HCT116 (cell line): ENCODE measurements around the gene EIF2AK2. TPM values are rescaled to one million over a fixed set of nuclear protein-coding genes. Genes with fewer than 3 reads are reported as not detected.

ENCODE experiments used
- ATAC-seq: fragments of 200-7000 bp; cut with Tn5 transposase; 2 replicates; pipeline ENCODE4 v1.9.1; 2020; ENCODE audit warnings: mild to moderate bottlenecking, moderate library complexity
- BruUV-seq: library from RNA; stranded (reverse); fragments of 400-500 nt; replicated peaks from 2 replicates; lab custom pipeline; 2021; lab: Mats Ljungman, UMichigan
- CTCF ChIA-PET: fragments of 300-600 bp; sonication (Branson Sonifier 250); formaldehyde crosslinking; loops from one replicate; lab custom pipeline; 2021; ENCODE audit warnings: antibody characterized with exemption; lab: Charles Lee
- POLR2A ChIA-PET: fragments of 300-600, 350-600 bp; sonication (Branson Sonifier 250); formaldehyde crosslinking; loops from one replicate; lab custom pipeline; 2021; ENCODE audit warnings: antibody characterized with exemption; lab: Charles Lee
- RAD21 ChIA-PET, 2 experiments: fragments of 300-600 bp; sonication (Branson Sonifier 250); formaldehyde crosslinking; loops; one replicate each; lab custom pipeline; 2023; ENCODE audit warnings: low total read pairs in 2 of 2; ENCODE audit not compliant: uncharacterized antibody in 2 of 2, unreplicated experiment in 2 of 2, low non-redundant PET in 1 of 2; lab: Charles Lee
- DNase-seq: peaks from one replicate; pipeline ENCODE4 v3.0.0-alpha.2; 2010; ENCODE audit warnings: low read depth, low spot score
- H2AFZ ChIP-seq: fragments of 200-600 bp; shearing (Covaris generic), sonication (generic); 2 replicates; pipeline ENCODE4 v1.6.1; 2017; ENCODE audit warnings: low read depth, mixed run types, mixed read lengths, antibody characterized with exemption, low read length; ENCODE audit not compliant: poor library complexity, severe bottlenecking
- H3K27ac ChIP-seq: 2 replicates; pipeline ENCODE4 v1.5.1; 2012; ENCODE audit warnings: low read depth, low read length
- H3K27me3 ChIP-seq: fragments of 200-600 bp; sonication (generic); 2 replicates; pipeline ENCODE4 v1.6.1; 2016; ENCODE audit warnings: mixed run types, low read length, mixed read lengths; ENCODE audit not compliant: insufficient read depth
- H3K36me3 ChIP-seq, 2 experiments: fragments of 200-500 bp in 1 of 2; fragments of 200-600 bp in 1 of 2; sonication (Bioruptor generic) in 1 of 2; sonication (generic) in 1 of 2; 2 replicates each; pipeline versions ENCODE4 v1.5.1 to v1.6.1; 2014 to 2016; ENCODE audit warnings: low read length in 2 of 2, inconsistent platforms in 1 of 2, mixed read lengths in 1 of 2, mixed run types in 1 of 2; ENCODE audit not compliant: insufficient read depth in 2 of 2, control insufficient read depth in 1 of 2
- H3K4me1 ChIP-seq, 2 experiments: fragments of 200-600 bp in 1 of 2; sonication (generic) in 1 of 2; 2 replicates each; pipeline versions ENCODE4 v1.5.1 to v1.6.1; 2012 to 2017; ENCODE audit warnings: low read length in 2 of 2, inconsistent platforms in 1 of 2, mild to moderate bottlenecking in 1 of 2, mixed read lengths in 1 of 2, mixed run types in 1 of 2, moderate library complexity in 1 of 2; ENCODE audit not compliant: insufficient read depth in 2 of 2, control insufficient read depth in 1 of 2
- H3K4me2 ChIP-seq: fragments of 200-600 bp; sonication (generic); 2 replicates; pipeline ENCODE4 v1.6.1; 2017; ENCODE audit warnings: mixed run types, low read length, mixed read lengths
- H3K4me3 ChIP-seq, 2 experiments: fragments of 200-600 bp in 1 of 2; sonication (generic) in 1 of 2; replicated peaks in 1 of 2; 2 replicates each; pipeline ENCODE4 v1.5.1; 2011 to 2016; ENCODE audit warnings: low read length in 2 of 2, control low read depth in 1 of 2, low read depth in 1 of 2, mild to moderate bottlenecking in 1 of 2, mixed read lengths in 1 of 2, mixed run types in 1 of 2
- H3K79me2 ChIP-seq: fragments of 200-600 bp; sonication (generic); 2 replicates; pipeline ENCODE4 v1.6.1; 2017; ENCODE audit warnings: mild to moderate bottlenecking, mixed run types, low read length, moderate library complexity, mixed read lengths; ENCODE audit not compliant: insufficient read depth
- H3K9ac ChIP-seq: fragments of 200-600 bp; sonication (generic); 2 replicates; pipeline ENCODE4 v1.6.1; 2016; ENCODE audit warnings: low read length, mixed read lengths
- H3K9me2 ChIP-seq: fragments of 200-600 bp; sonication (generic), shearing (Covaris generic); 2 replicates; pipeline ENCODE4 v1.6.1; 2017; ENCODE audit warnings: mixed run types, mild to moderate bottlenecking, moderate library complexity; ENCODE audit not compliant: insufficient read depth
- H3K9me3 ChIP-seq, 2 experiments: fragments of 200-500 bp in 1 of 2; fragments of 200-600 bp in 1 of 2; sonication (Bioruptor generic) in 1 of 2; sonication (generic) in 1 of 2; 2 replicates each; pipeline ENCODE4 v1.6.1; 2014 to 2017; ENCODE audit warnings: low read length in 2 of 2, mixed read lengths in 2 of 2, inconsistent platforms in 1 of 2, low read depth in 1 of 2, mild to moderate bottlenecking in 1 of 2, mixed run types in 1 of 2, moderate library complexity in 1 of 2; ENCODE audit not compliant: control insufficient read depth in 1 of 2, insufficient read depth in 1 of 2
- H4K20me1 ChIP-seq: fragments of 200-600 bp; sonication (generic), shearing (Covaris generic); 2 replicates; pipeline ENCODE4 v1.6.1; 2017; ENCODE audit warnings: mixed run types, mild to moderate bottlenecking, moderate library complexity; ENCODE audit not compliant: insufficient read depth
- ATF3 ChIP-seq: IDR thresholded peaks from 2 replicates; pipeline ENCODE4 v1.6.1; 2012
- CEBPB ChIP-seq: IDR thresholded peaks from 2 replicates; pipeline ENCODE4 v1.6.1; 2012; ENCODE audit warnings: low read depth
- CTCF ChIP-seq, 3 experiments: fragments of 200-600 bp in 1 of 3; sonication (generic) in 1 of 3; IDR thresholded peaks in 2 of 3; conservative IDR thresholded peaks in 1 of 3; 2 replicates each; pipeline ENCODE4 v1.5.1; 2012 to 2017; ENCODE audit warnings: low read depth in 2 of 3, low read length in 2 of 3, antibody characterized with exemption in 1 of 3, borderline replicate concordance in 1 of 3, control low read depth in 1 of 3, mild to moderate bottlenecking in 1 of 3, mixed read lengths in 1 of 3, mixed run types in 1 of 3, moderate library complexity in 1 of 3; ENCODE audit not compliant: insufficient read depth in 1 of 3
- EGR1 ChIP-seq: IDR thresholded peaks from 2 replicates; pipeline ENCODE4 v1.6.1; 2012; ENCODE audit warnings: low read depth
- EZH2phosphoT487 ChIP-seq: fragments of 200-600 bp; IDR thresholded peaks from 2 replicates; pipeline ENCODE4 v1.6.1; 2018; ENCODE audit warnings: antibody characterized with exemption, borderline replicate concordance
- JUND ChIP-seq: IDR thresholded peaks from 2 replicates; pipeline ENCODE4 v1.6.1; 2012
- MAX ChIP-seq: IDR thresholded peaks from 2 replicates; pipeline ENCODE4 v1.6.1; 2012
- POLR2AphosphoS5 ChIP-seq: IDR thresholded peaks from 2 replicates; pipeline ENCODE4 v1.6.1; 2011; ENCODE audit warnings: mild to moderate bottlenecking, low read depth, low read length, moderate library complexity
- RAD21 ChIP-seq: IDR thresholded peaks from 2 replicates; pipeline ENCODE4 v1.6.1; 2012; ENCODE audit warnings: low read depth, mild to moderate bottlenecking
- REST ChIP-seq: IDR thresholded peaks from 2 replicates; pipeline ENCODE4 v1.6.1; 2012; ENCODE audit warnings: low read depth
- SIN3A ChIP-seq: IDR thresholded peaks from 2 replicates; pipeline ENCODE4 v1.6.1; 2012; ENCODE audit warnings: low read depth
- SP1 ChIP-seq: IDR thresholded peaks from 2 replicates; pipeline ENCODE4 v1.6.1; 2012; ENCODE audit warnings: low read depth
- SRF ChIP-seq: IDR thresholded peaks from 2 replicates; pipeline ENCODE4 v1.6.1; 2012; ENCODE audit warnings: low read depth
- ZFX ChIP-seq: fragments of 450-650 bp; IDR thresholded peaks from 2 replicates; pipeline ENCODE4 v1.6.1; 2017
- ZNF274 ChIP-seq: fragments of 200-500 bp; sonication (Bioruptor generic); IDR thresholded peaks from 2 replicates; pipeline ENCODE4 v1.6.1; 2014; ENCODE audit warnings: mild to moderate bottlenecking, low read depth, low read length, inconsistent platforms
- intact Hi-C: fragments of 100-400 bp; cut with micrococcal nuclease; formaldehyde crosslinking; loops from 2 replicates; pipeline ENCODE4 v1.10.0; 2022
- total RNA-seq: library from RNA; stranded (reverse); gene quantifications from one replicate; pipeline ENCODE4 v1.2.1, GENCODE V29; 2021; ENCODE audit not compliant: unreplicated experiment

EIF2AK2 gene
- total RNA-seq, 1 experiment from 2014 or later: 40.7 TPM

GRCh38 chr2:37098416-37099118 lies 58.2 kb downstream of the EIF2AK2 start (continued):
- TF ChIP-seq REST (no peak), SIN3A (no peak), ATF3 (no peak)

GRCh38 chr2:37096568-37096967 lies 60.2 kb downstream of the EIF2AK2 start:
- TF ChIP-seq EGR1 (no peak), SRF (no peak), JUND (no peak), RAD21 (no peak), POLR2AphosphoS5 (no peak), CEBPB (no peak), EZH2phosphoT487 (no peak), CTCF (IDR thresholded peaks at IDR 0.05 in 2 of 3, conservative IDR thresholded peaks at IDR 0.05 in 1 of 3; ENCODE audit: borderline replicate concordance in 1 of 3, insufficient read depth in 1 of 3, low read depth in 2 of 3, low read length in 2 of 3) (no peak), SP1 (no peak), MAX (no peak), ZNF274 (no peak), ATF3 (no peak), ZFX (no peak)
- TF ChIP-seq, all 23 proteins: peak for 0
- Histone ChIP-seq H3K79me2 (no peaks in the 10 kb centered on the region), H3K27ac (no peak overlapping the region), H3K36me3 (peaks cover 6 to 11% of the 10 kb centered on the region in 2 experiments; a peak in 3 of 4 replicates), H3K4me3 (no peak overlapping the region), H3K4me1 (no peaks in the 10 kb centered on the region), H3K9me3 (no peaks in the 10 kb centered on the region), H3K9ac (no peak overlapping the region), H4K20me1 (no peaks in the 10 kb centered on the region), H3K9me2 (no peaks in the 10 kb centered on the region), H3K4me2 (no peak overlapping the region), H3K27me3 (no peaks in the 10 kb centered on the region), H2AFZ (no peak overlapping the region)
- DNase-seq (no peak), ATAC-seq (no peak)
- POLR2A ChIA-PET: no interaction called here
- intact Hi-C loops: no loop called here
- RAD21 ChIA-PET: no interaction called here
- CTCF ChIA-PET: no interaction called here
- BruUV-seq: no TSS peak
